Measurements from ENCODE around the gene GPR143.

DNA sequence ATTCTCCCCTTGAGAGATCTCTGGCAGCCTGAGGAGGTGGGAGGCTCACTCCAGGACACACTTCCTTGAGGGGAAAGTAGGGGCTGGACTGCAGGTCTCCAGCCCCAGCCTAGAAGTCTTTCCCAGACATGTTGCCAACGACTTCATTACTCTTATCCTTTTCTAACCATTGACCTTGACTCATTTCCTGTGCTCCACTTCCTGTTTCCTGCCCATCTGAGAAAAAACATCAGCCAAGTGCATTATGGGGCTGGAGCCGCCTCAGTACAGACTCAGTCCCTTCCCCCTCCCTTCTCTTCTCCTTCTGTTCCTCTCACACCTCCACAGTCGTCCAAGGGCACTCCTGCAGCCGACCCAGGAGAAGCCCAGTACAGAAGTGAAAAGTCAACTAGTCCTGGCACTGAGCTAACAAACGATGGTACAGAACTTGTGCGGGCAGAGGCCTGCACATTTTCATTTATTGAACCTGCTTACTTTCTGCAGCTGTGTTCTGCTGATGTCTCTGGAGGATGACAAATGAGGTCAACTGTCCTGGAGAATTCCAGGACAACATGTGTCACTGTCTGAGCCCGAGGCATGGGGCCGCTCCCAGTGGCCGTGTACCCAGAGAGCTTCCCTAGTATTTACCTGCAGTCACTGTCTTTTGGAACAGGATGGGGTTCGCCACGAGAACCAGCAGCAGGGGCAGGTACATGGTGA lies 20.1 kb downstream of the GPR143 start:
- no peak for TF ChIP-seq POLR2AphosphoS5 (IDR thresholded peaks at IDR 0.05; ENCODE audit: low read depth)
- TF ChIP-seq, protein P1, sequence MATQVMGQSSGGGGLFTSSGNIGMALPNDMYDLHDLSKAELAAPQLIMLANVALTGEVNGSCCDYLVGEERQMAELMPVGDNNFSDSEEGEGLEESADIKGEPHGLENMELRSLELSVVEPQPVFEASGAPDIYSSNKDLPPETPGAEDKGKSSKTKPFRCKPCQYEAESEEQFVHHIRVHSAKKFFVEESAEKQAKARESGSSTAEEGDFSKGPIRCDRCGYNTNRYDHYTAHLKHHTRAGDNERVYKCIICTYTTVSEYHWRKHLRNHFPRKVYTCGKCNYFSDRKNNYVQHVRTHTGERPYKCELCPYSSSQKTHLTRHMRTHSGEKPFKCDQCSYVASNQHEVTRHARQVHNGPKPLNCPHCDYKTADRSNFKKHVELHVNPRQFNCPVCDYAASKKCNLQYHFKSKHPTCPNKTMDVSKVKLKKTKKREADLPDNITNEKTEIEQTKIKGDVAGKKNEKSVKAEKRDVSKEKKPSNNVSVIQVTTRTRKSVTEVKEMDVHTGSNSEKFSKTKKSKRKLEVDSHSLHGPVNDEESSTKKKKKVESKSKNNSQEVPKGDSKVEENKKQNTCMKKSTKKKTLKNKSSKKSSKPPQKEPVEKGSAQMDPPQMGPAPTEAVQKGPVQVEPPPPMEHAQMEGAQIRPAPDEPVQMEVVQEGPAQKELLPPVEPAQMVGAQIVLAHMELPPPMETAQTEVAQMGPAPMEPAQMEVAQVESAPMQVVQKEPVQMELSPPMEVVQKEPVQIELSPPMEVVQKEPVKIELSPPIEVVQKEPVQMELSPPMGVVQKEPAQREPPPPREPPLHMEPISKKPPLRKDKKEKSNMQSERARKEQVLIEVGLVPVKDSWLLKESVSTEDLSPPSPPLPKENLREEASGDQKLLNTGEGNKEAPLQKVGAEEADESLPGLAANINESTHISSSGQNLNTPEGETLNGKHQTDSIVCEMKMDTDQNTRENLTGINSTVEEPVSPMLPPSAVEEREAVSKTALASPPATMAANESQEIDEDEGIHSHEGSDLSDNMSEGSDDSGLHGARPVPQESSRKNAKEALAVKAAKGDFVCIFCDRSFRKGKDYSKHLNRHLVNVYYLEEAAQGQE (IDR thresholded peaks at IDR 0.05; ENCODE audit: insufficient replicate concordance, low read depth): no peak
- TF ChIP-seq, protein P2, sequence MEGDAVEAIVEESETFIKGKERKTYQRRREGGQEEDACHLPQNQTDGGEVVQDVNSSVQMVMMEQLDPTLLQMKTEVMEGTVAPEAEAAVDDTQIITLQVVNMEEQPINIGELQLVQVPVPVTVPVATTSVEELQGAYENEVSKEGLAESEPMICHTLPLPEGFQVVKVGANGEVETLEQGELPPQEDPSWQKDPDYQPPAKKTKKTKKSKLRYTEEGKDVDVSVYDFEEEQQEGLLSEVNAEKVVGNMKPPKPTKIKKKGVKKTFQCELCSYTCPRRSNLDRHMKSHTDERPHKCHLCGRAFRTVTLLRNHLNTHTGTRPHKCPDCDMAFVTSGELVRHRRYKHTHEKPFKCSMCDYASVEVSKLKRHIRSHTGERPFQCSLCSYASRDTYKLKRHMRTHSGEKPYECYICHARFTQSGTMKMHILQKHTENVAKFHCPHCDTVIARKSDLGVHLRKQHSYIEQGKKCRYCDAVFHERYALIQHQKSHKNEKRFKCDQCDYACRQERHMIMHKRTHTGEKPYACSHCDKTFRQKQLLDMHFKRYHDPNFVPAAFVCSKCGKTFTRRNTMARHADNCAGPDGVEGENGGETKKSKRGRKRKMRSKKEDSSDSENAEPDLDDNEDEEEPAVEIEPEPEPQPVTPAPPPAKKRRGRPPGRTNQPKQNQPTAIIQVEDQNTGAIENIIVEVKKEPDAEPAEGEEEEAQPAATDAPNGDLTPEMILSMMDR (IDR thresholded peaks at IDR 0.05; ENCODE audit: insufficient read depth, low read length): no peak

Measured in HL-60 (cell line).